PFSK-1 (cell line): Measurements from ENCODE around the gene SH3TC1.

Experiments used
- FOXP2 ChIP-seq: optimal IDR thresholded peaks from 2 replicates; pipeline ENCODE3; 2011; ENCODE audit warnings: borderline replicate concordance, control low read depth, inconsistent platforms; ENCODE audit not compliant: insufficient read depth; ENCODE audit errors: extremely low read length, extremely low read depth
- POLR2AphosphoS5 ChIP-seq: IDR thresholded peaks from 2 replicates; pipeline ENCODE4 v1.6.1; 2012; ENCODE audit warnings: low read depth, mild to moderate bottlenecking, control low read depth, low read length, moderate library complexity
- SIN3A ChIP-seq: IDR thresholded peaks from 2 replicates; pipeline ENCODE4 v1.6.1; 2012; ENCODE audit warnings: mild to moderate bottlenecking, low read length, moderate library complexity, borderline replicate concordance; ENCODE audit not compliant: insufficient read depth
- TAF1 ChIP-seq: IDR thresholded peaks from 2 replicates; pipeline ENCODE4 v1.6.1; 2012; ENCODE audit warnings: low read length, control low read depth, borderline replicate concordance; ENCODE audit not compliant: insufficient read depth
- TF ChIP-seq, protein P1 (sequence below), 2 experiments: IDR thresholded peaks; 2 replicates each; pipeline versions ENCODE4 v1.6.1 to v1.8.0; 2011 to 2012; ENCODE audit warnings: low read depth in 2 of 2, low read length in 2 of 2, control low read depth in 1 of 2, inconsistent platforms in 1 of 2, mild to moderate bottlenecking in 1 of 2, moderate library complexity in 1 of 2; ENCODE audit not compliant: insufficient read depth in 1 of 2

Gene SH3TC1

DNA sequence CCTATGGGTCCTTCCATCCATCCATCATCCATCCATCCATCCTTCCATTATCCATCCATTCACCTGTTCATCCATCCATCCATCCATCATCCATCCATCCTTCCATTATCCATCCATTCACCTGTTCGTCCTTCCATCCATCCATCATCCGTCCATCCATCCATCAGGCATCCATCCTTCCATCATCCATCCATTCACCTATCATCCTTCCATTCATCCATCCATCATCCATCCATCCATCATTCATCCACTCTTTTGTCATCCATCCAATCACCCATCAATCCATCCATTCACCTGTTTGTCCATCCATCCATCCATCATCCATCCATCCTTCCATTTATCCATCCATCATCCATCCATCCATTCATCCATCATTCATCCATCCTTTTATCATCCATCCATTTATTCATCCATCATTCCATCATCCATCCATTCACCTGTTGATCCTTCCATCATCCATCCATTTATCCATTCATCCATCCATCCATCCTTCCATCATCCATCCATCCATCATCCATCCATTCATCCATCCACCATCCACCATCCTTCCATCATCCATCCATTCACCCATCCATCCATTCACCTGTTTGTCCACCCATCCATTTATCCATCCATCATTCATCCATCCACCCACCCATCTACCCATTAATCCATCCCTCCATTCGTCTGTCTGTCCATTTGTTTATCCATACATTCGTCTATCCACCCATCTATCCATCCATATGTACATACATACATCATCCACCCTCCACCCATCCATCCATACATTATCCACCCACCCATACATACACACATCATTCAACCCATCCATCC, 34.8 kb downstream of the SH3TC1 start:
- TF ChIP-seq, protein P1, sequence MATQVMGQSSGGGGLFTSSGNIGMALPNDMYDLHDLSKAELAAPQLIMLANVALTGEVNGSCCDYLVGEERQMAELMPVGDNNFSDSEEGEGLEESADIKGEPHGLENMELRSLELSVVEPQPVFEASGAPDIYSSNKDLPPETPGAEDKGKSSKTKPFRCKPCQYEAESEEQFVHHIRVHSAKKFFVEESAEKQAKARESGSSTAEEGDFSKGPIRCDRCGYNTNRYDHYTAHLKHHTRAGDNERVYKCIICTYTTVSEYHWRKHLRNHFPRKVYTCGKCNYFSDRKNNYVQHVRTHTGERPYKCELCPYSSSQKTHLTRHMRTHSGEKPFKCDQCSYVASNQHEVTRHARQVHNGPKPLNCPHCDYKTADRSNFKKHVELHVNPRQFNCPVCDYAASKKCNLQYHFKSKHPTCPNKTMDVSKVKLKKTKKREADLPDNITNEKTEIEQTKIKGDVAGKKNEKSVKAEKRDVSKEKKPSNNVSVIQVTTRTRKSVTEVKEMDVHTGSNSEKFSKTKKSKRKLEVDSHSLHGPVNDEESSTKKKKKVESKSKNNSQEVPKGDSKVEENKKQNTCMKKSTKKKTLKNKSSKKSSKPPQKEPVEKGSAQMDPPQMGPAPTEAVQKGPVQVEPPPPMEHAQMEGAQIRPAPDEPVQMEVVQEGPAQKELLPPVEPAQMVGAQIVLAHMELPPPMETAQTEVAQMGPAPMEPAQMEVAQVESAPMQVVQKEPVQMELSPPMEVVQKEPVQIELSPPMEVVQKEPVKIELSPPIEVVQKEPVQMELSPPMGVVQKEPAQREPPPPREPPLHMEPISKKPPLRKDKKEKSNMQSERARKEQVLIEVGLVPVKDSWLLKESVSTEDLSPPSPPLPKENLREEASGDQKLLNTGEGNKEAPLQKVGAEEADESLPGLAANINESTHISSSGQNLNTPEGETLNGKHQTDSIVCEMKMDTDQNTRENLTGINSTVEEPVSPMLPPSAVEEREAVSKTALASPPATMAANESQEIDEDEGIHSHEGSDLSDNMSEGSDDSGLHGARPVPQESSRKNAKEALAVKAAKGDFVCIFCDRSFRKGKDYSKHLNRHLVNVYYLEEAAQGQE (IDR thresholded peaks at IDR 0.05; ENCODE audit: insufficient read depth in 1 of 2, low read depth in 2 of 2, low read length in 2 of 2): no peak
- TF ChIP-seq POLR2AphosphoS5 (no peak), SIN3A (no peak), TAF1 (no peak), FOXP2 (no peak)

DNA sequence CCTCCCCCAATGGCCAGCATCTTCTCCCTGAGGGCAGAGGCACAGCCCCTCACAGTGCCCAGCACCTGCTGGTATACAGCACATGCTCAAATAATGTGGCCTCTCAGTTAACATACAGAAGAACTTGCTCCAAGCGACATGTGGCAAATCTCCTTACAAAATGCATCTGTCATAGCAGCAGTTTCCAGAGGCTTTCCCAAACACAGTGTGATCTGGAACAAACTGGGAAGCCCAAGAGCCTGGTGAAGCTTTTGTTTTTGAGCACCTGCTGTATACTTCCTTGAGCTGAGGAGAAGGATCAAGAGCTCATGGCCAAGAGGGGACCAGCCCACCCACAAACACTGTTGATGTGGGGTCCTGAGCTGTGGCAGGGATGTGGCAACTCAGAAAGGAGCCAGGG, 35.6 kb downstream of the SH3TC1 start:
- TF ChIP-seq FOXP2: no peak

DNA sequence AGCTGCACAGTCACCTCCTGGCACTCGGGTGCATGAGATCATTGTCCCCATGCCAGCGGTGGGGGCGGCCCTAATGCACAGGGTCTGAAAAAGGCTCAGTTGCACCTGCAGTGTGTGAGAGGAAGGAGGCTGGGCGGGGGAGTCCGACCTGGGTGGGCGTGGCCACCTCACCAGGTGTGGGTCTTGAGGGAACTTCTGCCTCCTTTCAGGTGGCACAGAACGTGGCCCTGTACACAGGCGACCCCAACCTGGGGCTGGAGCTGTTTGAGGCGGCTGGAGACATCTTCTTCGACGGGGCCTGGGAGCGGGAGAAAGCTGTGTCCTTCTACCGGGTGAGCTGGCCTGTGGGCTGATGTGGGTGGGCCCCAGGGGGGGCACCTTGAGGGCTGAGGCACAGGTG, 36.1 kb downstream of the SH3TC1 start:
- no peak for TF ChIP-seq FOXP2
- TF ChIP-seq TAF1: no peak
- no peak for TF ChIP-seq SIN3A
- TF ChIP-seq, protein P1 (IDR thresholded peaks at IDR 0.05; ENCODE audit: insufficient read depth in 1 of 2, low read depth in 2 of 2, low read length in 2 of 2): no peak
- no peak for TF ChIP-seq POLR2AphosphoS5

DNA sequence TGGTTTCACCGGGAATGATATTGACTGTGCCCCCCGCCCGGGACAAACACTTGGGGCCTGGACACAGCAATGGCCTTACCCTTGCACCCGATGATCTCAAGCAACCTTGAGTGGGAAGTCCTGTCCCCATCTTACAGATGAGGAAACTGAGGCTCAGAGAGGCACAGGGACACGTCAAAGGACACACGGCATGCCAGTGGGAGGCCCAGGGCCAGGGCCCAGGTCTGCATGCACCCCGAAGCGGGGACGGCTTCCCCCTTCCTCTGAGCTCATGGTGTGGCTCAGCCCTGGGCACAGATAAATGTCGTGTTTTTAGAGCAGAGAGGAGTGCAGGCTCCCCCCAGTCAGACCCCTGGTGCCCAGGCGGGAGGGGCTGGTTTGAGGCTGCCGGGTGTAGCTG, 36.6 kb downstream of the SH3TC1 start:
- TF ChIP-seq TAF1 (no peak), FOXP2 (no peak), SIN3A (no peak), POLR2AphosphoS5 (no peak)
- TF ChIP-seq, protein P1 (IDR thresholded peaks at IDR 0.05; ENCODE audit: insufficient read depth in 1 of 2, low read depth in 2 of 2, low read length in 2 of 2): no peak

DNA sequence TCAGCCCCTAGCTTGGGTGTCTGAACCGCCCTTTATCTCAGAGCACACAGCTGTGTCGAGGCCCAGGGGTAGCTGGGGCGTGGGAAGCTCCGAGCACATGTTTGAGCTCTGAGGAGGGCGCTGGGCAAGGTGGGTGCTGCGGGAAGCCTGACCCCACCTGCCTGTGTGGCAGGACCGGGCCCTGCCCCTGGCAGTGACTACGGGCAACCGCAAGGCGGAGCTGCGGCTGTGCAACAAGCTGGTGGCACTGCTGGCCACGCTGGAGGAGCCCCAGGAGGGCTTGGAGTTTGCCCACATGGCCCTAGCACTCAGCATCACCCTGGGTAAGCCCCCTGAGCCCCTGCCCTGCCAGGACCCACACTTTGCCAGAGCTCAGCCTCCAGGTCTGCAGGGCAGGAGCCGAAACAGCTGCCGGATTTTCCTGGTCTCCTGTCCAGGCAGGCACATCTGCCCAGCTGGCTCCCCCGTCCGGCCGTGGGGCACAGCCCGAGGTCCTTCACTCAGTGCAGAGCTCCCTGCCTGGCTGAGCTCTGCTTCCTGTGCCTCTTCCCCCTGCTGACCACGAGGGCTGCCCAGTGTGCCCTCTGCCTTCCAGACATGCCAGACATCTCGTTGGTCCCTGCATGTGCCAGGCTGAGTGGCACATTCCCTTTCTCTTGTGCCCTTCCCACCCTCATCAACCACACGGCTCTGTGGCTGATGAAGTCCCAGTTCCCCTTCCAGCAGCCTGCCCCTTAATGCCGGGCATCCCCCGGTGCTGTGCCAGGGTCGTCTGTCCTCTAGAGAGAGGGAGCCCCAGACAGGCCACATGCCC, 37.2 kb downstream of the SH3TC1 start:
- TF ChIP-seq POLR2AphosphoS5 (no peak), TAF1 (no peak), SIN3A (no peak), FOXP2 (no peak)
- TF ChIP-seq, protein P1 (IDR thresholded peaks at IDR 0.05; ENCODE audit: insufficient read depth in 1 of 2, low read depth in 2 of 2, low read length in 2 of 2): no peak
